Activated CD8-positive, alpha-beta memory T cell treated with anti-CD3 and anti-CD28 coated beads for 1 hour (primary cell): Measurements from ENCODE around the gene KIAA1143.

Experiments used
- DNase-seq, 2 donors: peaks; one replicate each; pipeline ENCODE4 v3.0.0-alpha.2; 2020; ENCODE audit warnings: low read depth in 1 of 2; ENCODE audit errors: extremely low read depth in 1 of 2

KIAA1143 gene

GRCh38 chr3:44761424-44762169 is at the start of gene KIAA1143, which contains the start of gene KIF15:
Gene KIAA1143, minus strand, starts transcription at chr3:44761619. Its CDS starts 17 bp downstream, at chr3:44761602.
Gene KIF15, plus strand, starts transcription at chr3:44761794. Its CDS starts 72 bp downstream, at chr3:44761866.
- DNase-seq: peak; percentile 92 to 98

GRCh38 chr3:44805960-44806359 is 44.5 kb upstream of the KIAA1143 start:
- no peak for DNase-seq

- no peak for DNase-seq
These were observed 41.9 kb upstream of the KIAA1143 start for GRCh38 chr3:44803298-44803697.

GRCh38 chr3:44802011-44802410 is 40.6 kb upstream of the KIAA1143 start:
- no peak for DNase-seq

GRCh38 chr3:44795197-44795596 is 33.8 kb upstream of the KIAA1143 start:
- DNase-seq: no peak

- no peak for DNase-seq
These were observed 21.5 kb upstream of the KIAA1143 start for GRCh38 chr3:44782891-44783290.

- DNase-seq: no peak
These were observed 10.7 kb upstream of the KIAA1143 start for GRCh38 chr3:44772099-44772442.

- DNase-seq: no peak
These were observed 10.1 kb upstream of the KIAA1143 start for GRCh38 chr3:44771424-44772098.

- DNase-seq: no peak
These were observed 2.8 kb upstream of the KIAA1143 start for GRCh38 chr3:44764248-44764647.

GRCh38 chr3:44762690-44763089 is 1.3 kb upstream of the KIAA1143 start:
- no peak for DNase-seq

- no peak for DNase-seq
These were observed 805 bp upstream of the KIAA1143 start for GRCh38 chr3:44762170-44762677.

- DNase-seq: no peak
These were observed 357 bp downstream of the KIAA1143 start for GRCh38 chr3:44761101-44761423.

GRCh38 chr3:44734646-44735168 is 26.7 kb downstream of the KIAA1143 start:
- no peak for DNase-seq

GRCh38 chr3:44729384-44729910 is 32.0 kb downstream of the KIAA1143 start, which contains the start of gene ZNF501:
Gene ZNF501, plus strand, starts transcription at chr3:44729635. Its CDS starts 4,787 bp downstream, at chr3:44734422.
- DNase-seq: peak; percentile 56 to 76

- no peak for DNase-seq
These were observed 39.4 kb downstream of the KIAA1143 start for GRCh38 chr3:44722103-44722401.

- no peak for DNase-seq
These were observed 40.0 kb downstream of the KIAA1143 start for GRCh38 chr3:44721231-44722102.

GRCh38 chr3:44712455-44713075 is 48.9 kb downstream of the KIAA1143 start, which contains the start of gene ZNF502:
Gene ZNF502, plus strand, starts transcription at chr3:44712660. Its CDS starts 7,602 bp downstream, at chr3:44720262.
- peak in 1 of 2 donors; percentile 51 for DNase-seq
